Neural crest cell (in vitro differentiated cells): Measurements from ENCODE around the gene SFXN1. TPM values are rescaled to one million over a fixed set of nuclear protein-coding genes. Genes with fewer than 3 reads are reported as not detected.
"Not testable (repeated sequence)": the region's sequence is repeated elsewhere in the genome, so short reads cannot be mapped to it uniquely, and the experiment has no call there.

ENCODE experiments used
- DNase-seq: peaks from one replicate; pipeline ENCODE4 v3.0.0; 2021; ENCODE audit warnings: low read depth, mixed read lengths, low spot score
- H3K27ac Mint-ChIP-seq: one replicate; pipeline ENCODE4 v1.8.0; 2021; ENCODE audit warnings: mild to moderate bottlenecking, mixed read lengths; ENCODE audit not compliant: unreplicated experiment
- H3K27me3 Mint-ChIP-seq: 2 replicates; pipeline ENCODE4 v1.8.0; 2021; ENCODE audit warnings: low read depth, mild to moderate bottlenecking, mixed read lengths
- H3K36me3 Mint-ChIP-seq: 2 replicates; pipeline ENCODE4 v1.8.0; 2021; ENCODE audit warnings: low read depth, mild to moderate bottlenecking, mixed read lengths
- H3K4me1 Mint-ChIP-seq: 2 replicates; pipeline ENCODE4 v1.8.0; 2021; ENCODE audit warnings: mixed read lengths
- H3K4me3 Mint-ChIP-seq: one replicate; pipeline ENCODE4 v1.8.0; 2021; ENCODE audit warnings: mild to moderate bottlenecking, mixed read lengths
- H3K9me3 Mint-ChIP-seq: 2 replicates; pipeline ENCODE4 v1.8.0; 2021; ENCODE audit warnings: mixed read lengths
- total RNA-seq: library from RNA; stranded (reverse); gene quantifications from 2 replicates; pipeline ENCODE4 v1.2.1, GENCODE V29; 2021
- TF ChIP-seq, protein P1 (sequence below): fragments of 200-600 bp; sonication (generic); conservative IDR thresholded peaks from 2 replicates; pipeline ENCODE4 v1.5.0; 2021; ENCODE audit warnings: antibody characterized with exemption, mild to moderate bottlenecking

SFXN1 gene
- total RNA-seq, 1 donor from 2014 or later, result 103 TPM

DNA sequence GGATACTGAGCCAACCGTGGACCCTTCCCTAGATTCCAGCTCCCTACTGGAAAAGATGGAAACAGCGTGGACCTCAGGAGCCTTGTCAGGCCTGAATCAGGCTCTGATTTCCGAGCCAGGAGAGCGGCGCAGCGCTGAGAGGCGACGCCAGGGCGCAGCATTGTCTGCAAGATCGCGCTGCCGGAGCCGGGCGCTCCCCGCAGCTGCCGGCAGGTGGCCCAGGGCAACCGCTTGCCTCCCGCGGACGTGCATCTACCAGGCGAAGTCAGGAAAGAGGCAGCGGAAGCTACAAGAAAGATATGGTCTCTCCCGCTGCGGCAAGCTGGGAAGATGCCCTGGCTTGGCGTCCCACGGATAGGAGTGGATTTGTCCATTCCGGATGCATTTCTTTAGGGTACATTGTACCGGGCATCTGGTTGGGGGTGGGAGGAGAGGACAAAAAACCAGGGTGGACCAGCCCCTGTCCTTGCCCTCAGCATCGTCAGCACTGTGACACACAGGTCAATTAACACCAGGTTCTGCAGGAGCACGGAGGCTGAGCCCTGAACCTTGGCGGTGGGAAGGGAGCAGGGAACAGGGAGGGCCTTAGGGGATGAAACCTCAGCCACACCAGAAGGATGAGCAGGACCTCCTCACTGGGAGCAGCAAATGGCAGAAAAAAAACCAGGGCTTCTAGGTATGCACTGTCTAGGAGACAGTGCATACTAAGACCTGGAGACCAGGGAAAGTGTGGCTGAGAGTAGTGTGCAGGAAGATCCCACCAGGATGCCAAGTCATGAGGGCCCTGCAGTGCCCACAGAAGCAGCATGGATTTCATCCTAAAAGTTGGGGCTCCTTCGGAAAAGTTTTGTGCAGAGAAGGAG, 55.9 kb downstream of the SFXN1 start:
- peak; percentile 84 for DNase-seq
- Mint-ChIP-seq H3K27ac (no peak overlapping the region), H3K36me3 (peaks cover 5% of the 10 kb centered on the region), H3K4me1 (peaks cover 9% of the 10 kb centered on the region), H3K9me3 (no peaks in the 10 kb centered on the region), H3K27me3 (no peaks in the 10 kb centered on the region), H3K4me3 (peak overlapping the region; percentile 47)
- TF ChIP-seq, protein P1, sequence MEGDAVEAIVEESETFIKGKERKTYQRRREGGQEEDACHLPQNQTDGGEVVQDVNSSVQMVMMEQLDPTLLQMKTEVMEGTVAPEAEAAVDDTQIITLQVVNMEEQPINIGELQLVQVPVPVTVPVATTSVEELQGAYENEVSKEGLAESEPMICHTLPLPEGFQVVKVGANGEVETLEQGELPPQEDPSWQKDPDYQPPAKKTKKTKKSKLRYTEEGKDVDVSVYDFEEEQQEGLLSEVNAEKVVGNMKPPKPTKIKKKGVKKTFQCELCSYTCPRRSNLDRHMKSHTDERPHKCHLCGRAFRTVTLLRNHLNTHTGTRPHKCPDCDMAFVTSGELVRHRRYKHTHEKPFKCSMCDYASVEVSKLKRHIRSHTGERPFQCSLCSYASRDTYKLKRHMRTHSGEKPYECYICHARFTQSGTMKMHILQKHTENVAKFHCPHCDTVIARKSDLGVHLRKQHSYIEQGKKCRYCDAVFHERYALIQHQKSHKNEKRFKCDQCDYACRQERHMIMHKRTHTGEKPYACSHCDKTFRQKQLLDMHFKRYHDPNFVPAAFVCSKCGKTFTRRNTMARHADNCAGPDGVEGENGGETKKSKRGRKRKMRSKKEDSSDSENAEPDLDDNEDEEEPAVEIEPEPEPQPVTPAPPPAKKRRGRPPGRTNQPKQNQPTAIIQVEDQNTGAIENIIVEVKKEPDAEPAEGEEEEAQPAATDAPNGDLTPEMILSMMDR, result peak; percentile 100

DNA sequence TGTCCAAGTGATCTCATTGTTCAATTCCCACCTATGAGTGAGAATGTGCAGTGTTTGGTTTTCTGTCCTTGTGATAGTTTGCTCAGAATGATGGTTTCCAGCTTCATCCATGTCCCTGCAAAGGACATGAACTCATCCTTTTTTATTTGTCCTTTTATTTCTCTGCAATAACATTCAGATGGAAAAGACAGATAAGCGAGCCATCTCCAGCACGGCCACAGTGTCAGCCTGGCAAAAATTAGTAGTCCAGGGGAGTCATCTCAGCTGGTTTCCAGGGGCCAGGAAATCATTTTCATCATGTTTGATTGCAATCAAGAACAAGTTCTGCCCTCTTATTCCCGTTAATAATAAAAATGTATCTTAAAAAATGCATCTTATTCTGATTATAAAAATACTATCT, 57.0 kb downstream of the SFXN1 start:
- H3K4me1 Mint-ChIP-seq, DNase-seq, H3K9me3 Mint-ChIP-seq, H3K27me3 Mint-ChIP-seq, H3K36me3 Mint-ChIP-seq, H3K4me3 Mint-ChIP-seq, H3K27ac Mint-ChIP-seq: not testable (repeated sequence)

DNA sequence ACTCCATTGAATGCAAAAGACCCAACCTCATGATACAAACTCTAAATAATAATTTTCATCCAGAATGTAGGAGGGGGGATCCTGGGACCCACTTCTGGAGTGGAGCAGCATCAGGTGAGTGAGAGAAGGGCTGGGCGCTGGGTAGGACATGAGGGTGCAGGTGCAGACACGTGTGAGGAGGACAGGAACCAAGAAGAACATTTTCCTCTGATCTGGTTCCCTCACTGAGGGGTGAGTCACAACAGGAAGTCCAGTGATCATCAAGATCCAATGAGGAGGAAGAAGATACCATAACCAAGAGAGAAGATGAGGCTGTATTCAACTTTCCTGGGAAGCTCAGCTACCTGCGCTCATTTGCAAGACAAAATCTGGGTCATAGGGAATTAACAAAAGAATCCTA, 57.4 kb downstream of the SFXN1 start:
- Mint-ChIP-seq H3K4me3 (no peak overlapping the region), H3K27me3 (no peaks in the 10 kb centered on the region), H3K36me3 (peaks cover 2% of the 10 kb centered on the region), H3K4me1 (peaks cover 9% of the 10 kb centered on the region), H3K9me3 (no peaks in the 10 kb centered on the region), H3K27ac (no peak overlapping the region)
- TF ChIP-seq, protein P1, result no peak
- DNase-seq, result no peak

DNA sequence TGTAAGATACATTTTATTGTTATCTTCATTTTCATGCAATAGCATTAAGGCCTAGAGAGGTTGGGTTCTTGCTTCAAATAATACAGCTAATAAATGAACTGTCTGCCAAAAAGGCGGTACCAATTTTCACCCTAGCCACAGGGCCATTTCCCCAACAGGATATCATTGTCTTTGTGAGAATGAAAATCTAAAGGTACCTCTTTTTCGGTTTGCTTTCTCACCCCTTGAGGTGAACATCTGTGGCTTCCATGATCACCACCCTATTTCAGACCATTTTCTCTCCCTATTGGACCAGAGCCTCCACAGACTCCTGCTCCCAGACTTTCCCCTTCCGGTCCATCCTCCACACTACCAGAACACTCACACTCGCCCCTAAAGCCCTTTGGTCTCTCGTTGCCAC, 60.2 kb downstream of the SFXN1 start:
- no peaks in the 10 kb centered on the region for H3K9me3 Mint-ChIP-seq
- H3K27me3 Mint-ChIP-seq, result no peaks in the 10 kb centered on the region
- DNase-seq, result no peak
- no peak overlapping the region for H3K27ac Mint-ChIP-seq
- H3K4me3 Mint-ChIP-seq, result no peak overlapping the region
- H3K36me3 Mint-ChIP-seq, result no peaks in the 10 kb centered on the region
- TF ChIP-seq, protein P1, result no peak
- peaks cover 9% of the 10 kb centered on the region for H3K4me1 Mint-ChIP-seq

DNA sequence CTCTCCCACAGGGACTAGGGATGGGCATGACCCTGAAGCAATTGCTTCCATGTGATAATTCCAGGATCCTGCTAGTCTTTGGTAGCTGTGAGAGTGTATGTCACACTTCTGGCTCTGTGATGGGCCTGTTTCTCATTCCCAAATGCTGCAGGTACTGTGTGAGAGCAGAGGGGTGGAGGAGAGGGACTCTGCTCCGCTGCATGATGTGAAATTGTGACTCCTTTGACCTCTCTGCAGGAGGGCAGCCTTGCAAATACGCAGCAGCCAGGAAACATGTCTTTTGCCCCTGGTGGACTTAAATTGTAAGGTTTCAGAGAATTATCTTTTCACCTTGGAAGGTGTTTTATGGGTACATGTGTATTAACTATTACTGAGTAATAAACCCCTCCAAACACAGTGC, 61.6 kb downstream of the SFXN1 start:
- no peaks in the 10 kb centered on the region for H3K36me3 Mint-ChIP-seq
- H3K4me1 Mint-ChIP-seq, result no peaks in the 10 kb centered on the region
- no peak overlapping the region for H3K4me3 Mint-ChIP-seq
- H3K27me3 Mint-ChIP-seq, result no peaks in the 10 kb centered on the region
- TF ChIP-seq, protein P1, result no peak
- no peak for DNase-seq
- no peaks in the 10 kb centered on the region for H3K9me3 Mint-ChIP-seq
- H3K27ac Mint-ChIP-seq, result no peak overlapping the region

DNA sequence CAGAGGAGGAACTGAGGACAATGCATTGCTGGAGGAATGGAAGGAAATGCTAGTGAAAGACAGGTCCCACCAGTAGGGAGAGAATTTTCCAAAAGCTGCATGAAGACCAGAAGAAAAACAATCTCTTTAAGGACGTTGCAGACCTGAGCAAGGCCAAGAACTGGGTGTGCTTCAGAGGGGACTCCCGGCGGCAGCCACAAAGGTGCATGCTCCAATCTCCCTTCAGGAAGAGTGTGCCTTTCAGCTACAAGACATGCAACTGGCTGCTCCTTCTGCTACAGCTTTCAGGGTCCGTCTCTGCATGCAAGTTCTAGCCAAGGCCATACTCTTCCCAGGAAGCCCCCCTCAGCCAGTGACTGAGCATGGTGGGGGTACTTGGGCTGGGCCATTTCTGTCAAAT, 62.9 kb downstream of the SFXN1 start:
- Mint-ChIP-seq H3K4me3 (no peak overlapping the region), H3K27ac (no peak overlapping the region), H3K4me1 (no peaks in the 10 kb centered on the region), H3K9me3 (no peaks in the 10 kb centered on the region), H3K27me3 (no peaks in the 10 kb centered on the region), H3K36me3 (no peaks in the 10 kb centered on the region)
- TF ChIP-seq, protein P1, result no peak
- no peak for DNase-seq
